SK-N-SH (cell line): ENCODE results near the gene SLC2A5. TPM values are rescaled to one million over a fixed set of nuclear protein-coding genes. Genes with fewer than 3 reads are reported as not detected.

ENCODE experiments used
- CTCF ChIA-PET: fragments of 300-600, 350-600 bp; formaldehyde crosslinking; extraction: SDS; loops from one replicate; lab custom pipeline; 2021; lab: Yijun Ruan, JAX
- POLR2A ChIA-PET: fragments of 350-600 bp; sonication (Branson Sonifier 250); formaldehyde crosslinking; extraction: SDS; loops from one replicate; lab custom pipeline; 2020; ENCODE audit warnings: antibody characterized with exemption, inconsistent platforms; lab: Yijun Ruan, JAX
- DNase-seq: peaks from one replicate; pipeline ENCODE4 v3.0.0; 2012
- H2AFZ ChIP-seq: fragments of 200-600 bp; sonication (generic); 2 replicates; pipeline ENCODE4 v1.8.1; 2016; ENCODE audit warnings: antibody characterized with exemption, mild to moderate bottlenecking, low read depth
- H3F3A ChIP-seq: fragments of 200-600 bp; sonication (generic); replicated peaks from 2 replicates; pipeline ENCODE3; 2016; ENCODE audit warnings: antibody characterized with exemption, mild to moderate bottlenecking; ENCODE audit not compliant: insufficient read depth
- H3K27ac ChIP-seq, 2 experiments: fragments of 200-500 bp in 1 of 2; fragments of 200-600 bp in 1 of 2; sonication (Bioruptor generic) in 1 of 2; sonication (generic), shearing (Covaris generic) in 1 of 2; 2 replicates each; pipeline versions ENCODE4 v1.5.1 to v1.6.1; 2014 to 2016; ENCODE audit warnings: low read depth in 2 of 2, inconsistent platforms in 1 of 2, low read length in 1 of 2, mild to moderate bottlenecking in 1 of 2, mixed read lengths in 1 of 2
- H3K27me3 ChIP-seq: fragments of 200-600 bp; sonication (generic), shearing (Covaris generic); 2 replicates; pipeline ENCODE4 v1.6.1; 2016; ENCODE audit warnings: mixed run types; ENCODE audit not compliant: insufficient read depth
- H3K36me3 ChIP-seq, 2 experiments: fragments of 200-500 bp in 1 of 2; fragments of 200-600 bp in 1 of 2; sonication (Bioruptor generic) in 1 of 2; sonication (generic) in 1 of 2; replicated peaks in 1 of 2; 2 replicates each; pipeline versions ENCODE3 to v1.5.1; 2014 to 2016; ENCODE audit warnings: low read length in 1 of 2, mild to moderate bottlenecking in 1 of 2; ENCODE audit not compliant: insufficient read depth in 2 of 2, control insufficient read depth in 1 of 2
- H3K4me1 ChIP-seq, 2 experiments: fragments of 200-500 bp in 1 of 2; fragments of 200-600 bp in 1 of 2; sonication (Bioruptor generic) in 1 of 2; sonication (generic), shearing (Covaris generic) in 1 of 2; 2 replicates each; pipeline versions ENCODE4 v1.5.1 to v1.6.1; 2014 to 2016; ENCODE audit warnings: low read depth in 1 of 2, low read length in 1 of 2, mixed run types in 1 of 2; ENCODE audit not compliant: insufficient read depth in 2 of 2, control insufficient read depth in 1 of 2
- H3K4me2 ChIP-seq: fragments of 200-600 bp; sonication (generic), shearing (Covaris generic); 2 replicates; pipeline ENCODE4 v1.6.1; 2017; ENCODE audit warnings: mixed run types
- H3K4me3 ChIP-seq, 2 experiments: fragments of 200-500 bp in 1 of 2; fragments of 200-600 bp in 1 of 2; sonication (Bioruptor generic) in 1 of 2; sonication (generic), shearing (Covaris generic) in 1 of 2; 2 replicates each; pipeline versions ENCODE4 v1.5.1 to v1.8.1; 2014 to 2016; ENCODE audit warnings: low read depth in 2 of 2, inconsistent platforms in 1 of 2, low read length in 1 of 2, mild to moderate bottlenecking in 1 of 2, mixed read lengths in 1 of 2, moderate library complexity in 1 of 2
- H3K79me2 ChIP-seq: fragments of 200-600 bp; sonication (generic); 2 replicates; pipeline ENCODE4 v1.8.1; 2017; ENCODE audit warnings: mild to moderate bottlenecking; ENCODE audit not compliant: insufficient read depth
- H3K9ac ChIP-seq: fragments of 200-600 bp; sonication (generic); 2 replicates; pipeline ENCODE4 v1.6.1; 2017; ENCODE audit warnings: mixed run types
- H3K9me2 ChIP-seq: fragments of 200-600 bp; sonication (generic); 2 replicates; pipeline ENCODE4 v1.6.1; 2017; ENCODE audit warnings: mixed run types
- H3K9me3 ChIP-seq: fragments of 200-600 bp; sonication (generic); 2 replicates; pipeline ENCODE4 v1.6.1; 2017; ENCODE audit warnings: mixed run types, mild to moderate bottlenecking, moderate library complexity
- H4K20me1 ChIP-seq: fragments of 200-600 bp; sonication (generic); 2 replicates; pipeline ENCODE4 v1.6.1; 2017; ENCODE audit warnings: mild to moderate bottlenecking, mixed run types; ENCODE audit not compliant: insufficient read depth
- CHD2 ChIP-seq: fragments of 150-350 bp; IDR thresholded peaks from 2 replicates; pipeline ENCODE4 v1.6.1; 2018; ENCODE audit warnings: low read length; ENCODE audit not compliant: partially characterized antibody
- EP300 ChIP-seq, 2 experiments: IDR thresholded peaks; 2 replicates each; pipeline versions ENCODE4 v1.4.0 to v1.6.1; 2012; ENCODE audit warnings: borderline replicate concordance in 1 of 2, low read depth in 1 of 2, low read length in 1 of 2
- EZH2phosphoT487 ChIP-seq: fragments of 200-600 bp; sonication (generic); IDR thresholded peaks from 2 replicates; pipeline ENCODE4 v1.6.1; 2017; ENCODE audit warnings: low read depth, mixed run types, mild to moderate bottlenecking, antibody characterized with exemption, moderate library complexity, borderline replicate concordance
- FOXJ3 ChIP-seq: sonication (generic); formaldehyde crosslinking; IDR thresholded peaks from 2 replicates; pipeline ENCODE4 v1.5.1; 2020; ENCODE audit warnings: mild to moderate bottlenecking, missing genetic modification reagents
- FOXM1 ChIP-seq: IDR thresholded peaks from 2 replicates; pipeline ENCODE4 v1.4.0; 2012; ENCODE audit warnings: low read depth, mild to moderate bottlenecking
- GATA2 ChIP-seq: sonication (generic); formaldehyde crosslinking; IDR thresholded peaks from 2 replicates; pipeline ENCODE4 v1.5.0; 2020; ENCODE audit warnings: mild to moderate bottlenecking, missing genetic modification reagents
- MEF2A ChIP-seq: IDR thresholded peaks from 2 replicates; pipeline ENCODE4 v1.4.0; 2012; ENCODE audit warnings: low read depth, borderline replicate concordance
- MXI1 ChIP-seq: IDR thresholded peaks from 2 replicates; pipeline ENCODE4 v1.6.1; 2012; ENCODE audit warnings: mild to moderate bottlenecking, low read depth, low read length, improper control_type of control experiment
- NFIC ChIP-seq: IDR thresholded peaks from 2 replicates; pipeline ENCODE4 v1.4.0; 2012; ENCODE audit warnings: borderline replicate concordance
- NRF1 ChIP-seq: IDR thresholded peaks from 2 replicates; pipeline ENCODE4 v1.6.1; 2012; ENCODE audit warnings: low read depth, mild to moderate bottlenecking, low read length
- POLR2AphosphoS5 ChIP-seq: IDR thresholded peaks from 2 replicates; pipeline ENCODE4 v1.6.1; 2012; ENCODE audit warnings: low read depth, low read length
- RAD21 ChIP-seq: IDR thresholded peaks from 2 replicates; pipeline ENCODE4 v1.6.1; 2012; ENCODE audit warnings: mild to moderate bottlenecking, low read length
- SMC3 ChIP-seq: IDR thresholded peaks from 2 replicates; pipeline ENCODE4 v1.6.1; 2012; ENCODE audit warnings: low read depth, low read length, improper control_type of control experiment
- TCF12 ChIP-seq: IDR thresholded peaks from 2 replicates; pipeline ENCODE4 v1.4.0; 2012
- TEAD4 ChIP-seq: IDR thresholded peaks from 2 replicates; pipeline ENCODE4 v1.4.0; 2012; ENCODE audit warnings: mild to moderate bottlenecking, borderline replicate concordance; ENCODE audit not compliant: insufficient read depth
- YY1 ChIP-seq: IDR thresholded peaks from 2 replicates; pipeline ENCODE4 v1.4.0; 2012; ENCODE audit warnings: low read depth, mild to moderate bottlenecking
- WGBS: methylation state at CpG from one replicate; pipeline ENCODE4 v1.1.6; 2017; ENCODE audit warnings: low lambda C conversion rate; 5-methylcytosine and 5-hydroxymethylcytosine counted together
- polyA plus RNA-seq, 3 experiments: library from polyadenylated mRNA; depleted of rRNA; stranded (reverse); fragments of >200 nt; gene quantifications; 2 replicates each; pipeline ENCODE4 v1.2.3, GENCODE V29; 2012
- TF ChIP-seq, protein P1 (sequence below): fragments of 150-350 bp; IDR thresholded peaks from 2 replicates; pipeline ENCODE4 v1.6.1; 2016; ENCODE audit warnings: mild to moderate bottlenecking, low read depth, low read length
- TF ChIP-seq, protein P2 (sequence below): fragments of 200-600 bp; sonication (generic); IDR thresholded peaks from 2 replicates; pipeline ENCODE4 v1.6.1; 2017; ENCODE audit warnings: antibody characterized with exemption, mild to moderate bottlenecking, moderate library complexity
- TF ChIP-seq, protein P3 (sequence below): IDR thresholded peaks from 2 replicates; pipeline ENCODE4 v1.4.0; 2012; ENCODE audit warnings: low read depth
- TF ChIP-seq, protein P4 (sequence below): fragments of 150-350 bp; IDR thresholded peaks from 2 replicates; pipeline ENCODE4 v1.6.1; 2017; ENCODE audit warnings: antibody characterized with exemption, low read length, low read depth, borderline replicate concordance
- TF ChIP-seq, protein P5 (sequence below): IDR thresholded peaks from 2 replicates; pipeline ENCODE4 v1.4.0; 2012; ENCODE audit warnings: low read depth, borderline replicate concordance

Gene SLC2A5
- polyA plus RNA-seq, 1 of the 3 experiments (the other 2 are of a cell fraction) = 0.02 TPM

- H3K36me3 ChIP-seq = no peaks in the 10 kb centered on the region
- TF ChIP-seq GATA2 (no peak), CHD2 (no peak), SMC3 (no peak), EP300 (IDR thresholded peaks at IDR 0.05; ENCODE audit: borderline replicate concordance in 1 of 2, low read depth in 1 of 2, low read length in 1 of 2) (no peak), NFIC (no peak), MEF2A (no peak), FOXM1 (no peak), YY1 (no peak), TCF12 (no peak), NRF1 (no peak), EZH2phosphoT487 (no peak), MXI1 (no peak)
- TF ChIP-seq, protein P1, sequence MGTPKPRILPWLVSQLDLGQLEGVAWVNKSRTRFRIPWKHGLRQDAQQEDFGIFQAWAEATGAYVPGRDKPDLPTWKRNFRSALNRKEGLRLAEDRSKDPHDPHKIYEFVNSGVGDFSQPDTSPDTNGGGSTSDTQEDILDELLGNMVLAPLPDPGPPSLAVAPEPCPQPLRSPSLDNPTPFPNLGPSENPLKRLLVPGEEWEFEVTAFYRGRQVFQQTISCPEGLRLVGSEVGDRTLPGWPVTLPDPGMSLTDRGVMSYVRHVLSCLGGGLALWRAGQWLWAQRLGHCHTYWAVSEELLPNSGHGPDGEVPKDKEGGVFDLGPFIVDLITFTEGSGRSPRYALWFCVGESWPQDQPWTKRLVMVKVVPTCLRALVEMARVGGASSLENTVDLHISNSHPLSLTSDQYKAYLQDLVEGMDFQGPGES = no peak
- TF ChIP-seq, protein P2, sequence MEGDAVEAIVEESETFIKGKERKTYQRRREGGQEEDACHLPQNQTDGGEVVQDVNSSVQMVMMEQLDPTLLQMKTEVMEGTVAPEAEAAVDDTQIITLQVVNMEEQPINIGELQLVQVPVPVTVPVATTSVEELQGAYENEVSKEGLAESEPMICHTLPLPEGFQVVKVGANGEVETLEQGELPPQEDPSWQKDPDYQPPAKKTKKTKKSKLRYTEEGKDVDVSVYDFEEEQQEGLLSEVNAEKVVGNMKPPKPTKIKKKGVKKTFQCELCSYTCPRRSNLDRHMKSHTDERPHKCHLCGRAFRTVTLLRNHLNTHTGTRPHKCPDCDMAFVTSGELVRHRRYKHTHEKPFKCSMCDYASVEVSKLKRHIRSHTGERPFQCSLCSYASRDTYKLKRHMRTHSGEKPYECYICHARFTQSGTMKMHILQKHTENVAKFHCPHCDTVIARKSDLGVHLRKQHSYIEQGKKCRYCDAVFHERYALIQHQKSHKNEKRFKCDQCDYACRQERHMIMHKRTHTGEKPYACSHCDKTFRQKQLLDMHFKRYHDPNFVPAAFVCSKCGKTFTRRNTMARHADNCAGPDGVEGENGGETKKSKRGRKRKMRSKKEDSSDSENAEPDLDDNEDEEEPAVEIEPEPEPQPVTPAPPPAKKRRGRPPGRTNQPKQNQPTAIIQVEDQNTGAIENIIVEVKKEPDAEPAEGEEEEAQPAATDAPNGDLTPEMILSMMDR = no peak
- TF ChIP-seq, protein P3, sequence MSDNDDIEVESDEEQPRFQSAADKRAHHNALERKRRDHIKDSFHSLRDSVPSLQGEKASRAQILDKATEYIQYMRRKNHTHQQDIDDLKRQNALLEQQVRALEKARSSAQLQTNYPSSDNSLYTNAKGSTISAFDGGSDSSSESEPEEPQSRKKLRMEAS = no peak
- TF ChIP-seq, all 33 proteins: peak for 0
- no peaks in the 10 kb centered on the region; the same call in 1 of the 2 replicates for H3K27me3 ChIP-seq
- H2AFZ ChIP-seq = no peak overlapping the region
- CTCF ChIA-PET = interaction anchor here (1.8 to 3.8 kb wide), 2 partner anchors 17 to 175 kb away, joined by 5 to 20 read pairs; no protein-coding TSS in a partner anchor
- H3K4me1 ChIP-seq = no peaks in the 10 kb centered on the region
- no peak overlapping the region for H3K4me2 ChIP-seq
- POLR2A ChIA-PET = no interaction called here
- H3F3A ChIP-seq = no peaks in the 10 kb centered on the region
- H3K79me2 ChIP-seq = no peaks in the 10 kb centered on the region
- no peak overlapping the region for H3K27ac ChIP-seq
- no peaks in the 10 kb centered on the region for H3K9me3 ChIP-seq
- no peak overlapping the region for H3K9ac ChIP-seq
- no peaks in the 10 kb centered on the region for H4K20me1 ChIP-seq
- no peak for DNase-seq
- WGBS = 43% methylated on average over 6 of the region's 6 CpGs
- H3K4me3 ChIP-seq = no peak overlapping the region
- no peaks in the 10 kb centered on the region for H3K9me2 ChIP-seq
Observed at GRCh38 chr1:9093581-9093980, 24.1 kb upstream of the SLC2A5 start.

DNA sequence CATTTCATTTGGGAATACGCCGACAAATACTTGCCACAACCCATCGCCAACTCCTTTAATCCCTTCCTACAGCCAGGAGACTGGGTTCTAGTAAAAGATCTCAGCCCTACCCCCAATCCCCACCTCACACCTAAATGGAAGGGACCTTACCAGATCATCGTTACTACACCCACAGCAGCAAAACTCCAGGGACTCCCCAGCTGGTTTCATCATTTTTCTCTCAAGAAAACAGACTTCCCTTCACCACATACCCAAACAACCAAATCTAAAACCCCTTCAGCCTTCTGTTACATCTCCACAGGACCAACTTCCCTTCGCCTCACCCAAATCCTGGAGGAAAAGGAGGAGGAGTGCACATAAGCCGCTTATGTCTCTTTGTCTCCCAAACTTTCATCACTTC lies 23.7 kb upstream of the SLC2A5 start:
- no peaks in the 10 kb centered on the region for H3K79me2 ChIP-seq
- H3K4me2 ChIP-seq = no peak overlapping the region
- H3K4me1 ChIP-seq = no peaks in the 10 kb centered on the region
- no peak overlapping the region for H3K9ac ChIP-seq
- TF ChIP-seq RAD21 (no peak), TEAD4 (no peak), EZH2phosphoT487 (no peak), SMC3 (no peak), FOXJ3 (CRISPR knock-in tag) (no peak), FOXM1 (no peak), CHD2 (no peak), POLR2AphosphoS5 (no peak), MEF2A (no peak), NRF1 (no peak)
- TF ChIP-seq, protein P4, sequence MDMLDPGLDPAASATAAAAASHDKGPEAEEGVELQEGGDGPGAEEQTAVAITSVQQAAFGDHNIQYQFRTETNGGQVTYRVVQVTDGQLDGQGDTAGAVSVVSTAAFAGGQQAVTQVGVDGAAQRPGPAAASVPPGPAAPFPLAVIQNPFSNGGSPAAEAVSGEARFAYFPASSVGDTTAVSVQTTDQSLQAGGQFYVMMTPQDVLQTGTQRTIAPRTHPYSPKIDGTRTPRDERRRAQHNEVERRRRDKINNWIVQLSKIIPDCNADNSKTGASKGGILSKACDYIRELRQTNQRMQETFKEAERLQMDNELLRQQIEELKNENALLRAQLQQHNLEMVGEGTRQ = no peak
- TF ChIP-seq, protein P5, sequence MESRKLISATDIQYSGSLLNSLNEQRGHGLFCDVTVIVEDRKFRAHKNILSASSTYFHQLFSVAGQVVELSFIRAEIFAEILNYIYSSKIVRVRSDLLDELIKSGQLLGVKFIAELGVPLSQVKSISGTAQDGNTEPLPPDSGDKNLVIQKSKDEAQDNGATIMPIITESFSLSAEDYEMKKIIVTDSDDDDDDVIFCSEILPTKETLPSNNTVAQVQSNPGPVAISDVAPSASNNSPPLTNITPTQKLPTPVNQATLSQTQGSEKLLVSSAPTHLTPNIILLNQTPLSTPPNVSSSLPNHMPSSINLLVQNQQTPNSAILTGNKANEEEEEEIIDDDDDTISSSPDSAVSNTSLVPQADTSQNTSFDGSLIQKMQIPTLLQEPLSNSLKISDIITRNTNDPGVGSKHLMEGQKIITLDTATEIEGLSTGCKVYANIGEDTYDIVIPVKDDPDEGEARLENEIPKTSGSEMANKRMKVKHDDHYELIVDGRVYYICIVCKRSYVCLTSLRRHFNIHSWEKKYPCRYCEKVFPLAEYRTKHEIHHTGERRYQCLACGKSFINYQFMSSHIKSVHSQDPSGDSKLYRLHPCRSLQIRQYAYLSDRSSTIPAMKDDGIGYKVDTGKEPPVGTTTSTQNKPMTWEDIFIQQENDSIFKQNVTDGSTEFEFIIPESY = no peak
- no peaks in the 10 kb centered on the region for H3K9me3 ChIP-seq
- ChIA-PET CTCF (interaction anchor here (1.8 to 3.8 kb wide), 2 partner anchors 18 to 175 kb away, joined by 5 to 20 read pairs; no protein-coding TSS in a partner anchor), POLR2A (no interaction called here)
- H3K4me3 ChIP-seq = no peak overlapping the region
- no peaks in the 10 kb centered on the region for H3F3A ChIP-seq
- H2AFZ ChIP-seq = no peak overlapping the region
- no peak for DNase-seq
- H4K20me1 ChIP-seq = no peaks in the 10 kb centered on the region
- WGBS = 73% methylated on average over 6 of the region's 6 CpGs
- H3K36me3 ChIP-seq = no peaks in the 10 kb centered on the region
- H3K27me3 ChIP-seq = no peaks in the 10 kb centered on the region; the same call in 1 of the 2 replicates
- H3K27ac ChIP-seq = no peak overlapping the region
- no peaks in the 10 kb centered on the region for H3K9me2 ChIP-seq
